Brain microvascular endothelial cell (primary cell): ENCODE results near the gene SH3BP2.

Experiments
- DNase-seq: peaks from one replicate; pipeline ENCODE4 v3.0.0-alpha.2; 2020
- H3K27ac ChIP-seq: fragments of 250-450 bp; sonication (Bioruptor Pico); 2 replicates; pipeline ENCODE4 v1.5.1; 2020; ENCODE audit warnings: mild to moderate bottlenecking, moderate library complexity
- H3K27me3 ChIP-seq: fragments of 250-450 bp; sonication (Bioruptor Pico); replicated peaks from 2 replicates; pipeline ENCODE4 v1.5.1; 2020; ENCODE audit warnings: mild to moderate bottlenecking
- H3K36me3 ChIP-seq: fragments of 250-450 bp; sonication (Bioruptor Pico); replicated peaks from 2 replicates; pipeline ENCODE4 v1.5.1; 2020; ENCODE audit warnings: mild to moderate bottlenecking
- H3K4me3 ChIP-seq: 2 replicates; pipeline ENCODE4 v1.5.1; 2011; ENCODE audit warnings: low read depth, mild to moderate bottlenecking, control low read depth, low read length, moderate library complexity
- CTCF ChIP-seq: IDR thresholded peaks from 2 replicates; pipeline ENCODE4 v1.5.1; 2011; ENCODE audit warnings: low read depth, mild to moderate bottlenecking, moderate library complexity, low read length, control low read depth, inconsistent platforms; ENCODE audit errors: missing control alignments
- in situ Hi-C: cut with HindIII; loops from 2 replicates; pipeline ENCODE4 v1.10.0; 2017; ENCODE audit warnings: low sequenced_read_pairs, low pct_ligation_motif_present

The SH3BP2 gene

DNA sequence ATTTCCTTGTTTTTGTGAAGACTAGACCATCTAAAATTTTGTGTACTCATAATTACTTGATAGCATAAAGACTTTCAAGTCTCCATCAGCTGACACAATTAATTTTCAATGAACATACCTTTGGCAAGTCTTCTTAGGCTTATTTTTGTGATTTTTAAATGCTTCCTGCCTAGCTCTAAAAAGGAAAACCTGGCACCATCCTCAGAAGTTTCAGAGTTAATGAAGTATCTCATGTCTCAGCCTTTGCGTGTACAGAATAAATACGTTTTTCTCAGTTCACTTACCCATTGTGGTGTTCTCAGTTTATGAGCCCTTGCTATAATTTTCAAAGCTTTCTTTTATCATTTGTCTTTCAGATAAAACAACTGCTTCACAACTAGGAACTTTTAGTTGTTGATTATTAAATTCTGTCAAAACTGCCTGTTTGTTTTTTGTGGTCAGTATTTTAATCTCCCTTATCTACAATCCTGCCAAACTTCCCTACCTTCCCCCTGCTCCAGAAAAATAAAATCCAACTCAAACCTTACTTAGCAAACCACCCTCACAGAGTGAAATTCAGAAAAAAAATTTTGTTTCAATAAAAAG, 72.4 kb downstream of the SH3BP2 start:
- Histone ChIP-seq H3K4me3 (no peak overlapping the region), H3K36me3 (no peaks in the 10 kb centered on the region), H3K27me3 (no peaks in the 10 kb centered on the region), H3K27ac (no peak overlapping the region)
- no peak for TF ChIP-seq CTCF
- in situ Hi-C loops: no loop called here
- no peak for DNase-seq

- in situ Hi-C loops: no loop called here
- Histone ChIP-seq H3K36me3 (no peaks in the 10 kb centered on the region), H3K4me3 (no peak overlapping the region), H3K27me3 (no peaks in the 10 kb centered on the region), H3K27ac (peak overlapping the region; percentile 58)
- TF ChIP-seq CTCF: no peak
- no peak for DNase-seq
Measured at GRCh38 chr4:2866160-2866861, 73.4 kb downstream of the SH3BP2 start.

DNA sequence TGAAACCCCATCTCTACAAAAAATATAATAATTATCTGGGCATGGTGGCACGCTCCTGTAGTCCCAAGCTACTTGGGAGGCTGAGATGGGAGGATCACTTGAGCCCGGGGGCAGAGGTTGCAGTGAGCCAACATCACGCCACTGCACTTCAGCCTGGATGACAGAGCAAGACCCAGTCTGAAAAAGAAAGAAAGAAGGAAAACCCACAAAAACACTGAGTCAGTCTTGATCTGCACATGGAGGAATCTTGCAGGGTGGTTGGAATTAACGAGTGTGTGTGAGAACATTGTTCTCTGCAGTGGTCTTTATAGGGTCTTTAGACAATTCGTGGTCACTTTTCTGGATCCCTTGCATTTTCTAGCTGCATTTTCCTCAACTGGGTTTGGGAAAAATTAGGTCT, 74.0 kb downstream of the SH3BP2 start:
- H3K36me3 ChIP-seq: no peaks in the 10 kb centered on the region
- in situ Hi-C loops: no loop called here
- H3K27ac ChIP-seq: peak overlapping the region; percentile 58
- no peak overlapping the region for H3K4me3 ChIP-seq
- no peaks in the 10 kb centered on the region for H3K27me3 ChIP-seq
- no peak for TF ChIP-seq CTCF
- peak; percentile 59 for DNase-seq

- TF ChIP-seq CTCF: no peak
- H3K27me3 ChIP-seq: no peaks in the 10 kb centered on the region
- in situ Hi-C loops: no loop called here
- peak overlapping the region; percentile 9 for H3K4me3 ChIP-seq
- DNase-seq: peak; percentile 27
- H3K27ac ChIP-seq: peak overlapping the region; percentile 58
- H3K36me3 ChIP-seq: no peaks in the 10 kb centered on the region
Measured at GRCh38 chr4:2867758-2868491, 75.0 kb downstream of the SH3BP2 start.

DNA sequence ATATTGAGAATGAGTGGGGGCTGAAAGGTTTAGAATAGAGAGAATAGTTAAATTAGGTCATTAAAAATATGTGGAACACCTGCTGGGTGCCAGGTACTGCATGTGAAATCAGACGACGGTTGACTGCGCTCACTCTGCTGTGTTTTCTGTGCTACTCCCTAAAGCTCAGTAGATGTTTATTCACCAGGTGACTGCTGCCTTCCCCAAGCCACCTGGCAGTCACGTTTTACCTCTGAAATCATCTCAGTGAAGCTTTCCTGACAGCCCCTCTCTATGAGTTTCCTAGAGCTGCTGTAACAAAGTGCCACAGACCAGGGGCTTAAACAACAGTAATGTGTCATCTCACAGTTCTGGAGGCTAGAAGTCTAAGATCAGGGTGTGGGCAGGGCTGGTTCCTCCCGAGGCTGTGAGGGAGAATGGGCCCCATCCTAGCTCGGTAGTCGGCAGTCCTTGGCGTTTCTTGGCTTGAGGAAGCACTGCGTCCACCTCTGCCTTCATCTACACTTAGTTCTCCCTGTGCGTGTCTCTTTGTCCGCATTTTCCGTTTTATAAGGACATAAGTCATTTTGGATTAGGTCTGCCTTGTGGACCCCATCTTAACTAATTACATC, 76.1 kb downstream of the SH3BP2 start:
- H3K36me3 ChIP-seq: no peaks in the 10 kb centered on the region
- peak overlapping the region; percentile 58 for H3K27ac ChIP-seq

More for the DNA sequence above, 76.1 kb downstream of the SH3BP2 start:
- in situ Hi-C loops: no loop called here
- no peaks in the 10 kb centered on the region for H3K27me3 ChIP-seq
- no peak for TF ChIP-seq CTCF
- no peak overlapping the region for H3K4me3 ChIP-seq
- no peak for DNase-seq
